Fibroblast of villous mesenchyme (primary cell): ENCODE results near the gene THRAP3. TPM values are rescaled to one million over a fixed set of nuclear protein-coding genes. Genes with fewer than 3 reads are reported as not detected.

Experiments used
- DNase-seq: peaks from one replicate; pipeline ENCODE4 v3.0.0-alpha.2; 2010; ENCODE audit warnings: low read depth
- H3K4me3 ChIP-seq: 2 replicates; pipeline ENCODE4 v1.5.1; 2011; ENCODE audit warnings: low read depth, mild to moderate bottlenecking, low read length
- total RNA-seq: library from RNA; depleted of rRNA; stranded (reverse); fragments of >200 nt; gene quantifications from 2 replicates; pipeline ENCODE4 v1.2.3, GENCODE V29; 2012
- TF ChIP-seq, protein P1 (sequence below): IDR thresholded peaks from 2 replicates; pipeline ENCODE4 v1.5.1; 2012; ENCODE audit warnings: low read depth, mild to moderate bottlenecking, low read length; ENCODE audit not compliant: insufficient read depth

The THRAP3 gene
- total RNA-seq, 1 donor: 130 TPM

DNA sequence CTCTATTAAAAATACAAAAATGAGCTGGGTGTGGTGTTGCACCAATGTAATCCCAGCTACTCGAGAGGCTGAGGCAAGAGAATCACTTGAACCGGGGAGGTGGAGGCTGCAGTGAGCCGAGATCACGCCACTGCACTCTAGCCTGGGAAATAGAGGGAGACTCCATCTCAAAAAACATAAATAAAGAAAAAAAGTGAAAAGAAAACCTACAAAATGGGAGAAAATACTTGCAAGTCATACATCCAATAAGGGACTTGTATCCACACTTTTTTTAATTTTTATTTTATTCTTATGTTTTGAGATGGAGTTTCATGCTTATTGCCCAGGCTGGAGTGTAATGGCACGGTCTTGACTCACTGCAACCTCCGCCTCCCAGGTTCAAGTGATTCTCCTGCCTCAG, 52.4 kb downstream of the THRAP3 start:
- TF ChIP-seq, protein P1, sequence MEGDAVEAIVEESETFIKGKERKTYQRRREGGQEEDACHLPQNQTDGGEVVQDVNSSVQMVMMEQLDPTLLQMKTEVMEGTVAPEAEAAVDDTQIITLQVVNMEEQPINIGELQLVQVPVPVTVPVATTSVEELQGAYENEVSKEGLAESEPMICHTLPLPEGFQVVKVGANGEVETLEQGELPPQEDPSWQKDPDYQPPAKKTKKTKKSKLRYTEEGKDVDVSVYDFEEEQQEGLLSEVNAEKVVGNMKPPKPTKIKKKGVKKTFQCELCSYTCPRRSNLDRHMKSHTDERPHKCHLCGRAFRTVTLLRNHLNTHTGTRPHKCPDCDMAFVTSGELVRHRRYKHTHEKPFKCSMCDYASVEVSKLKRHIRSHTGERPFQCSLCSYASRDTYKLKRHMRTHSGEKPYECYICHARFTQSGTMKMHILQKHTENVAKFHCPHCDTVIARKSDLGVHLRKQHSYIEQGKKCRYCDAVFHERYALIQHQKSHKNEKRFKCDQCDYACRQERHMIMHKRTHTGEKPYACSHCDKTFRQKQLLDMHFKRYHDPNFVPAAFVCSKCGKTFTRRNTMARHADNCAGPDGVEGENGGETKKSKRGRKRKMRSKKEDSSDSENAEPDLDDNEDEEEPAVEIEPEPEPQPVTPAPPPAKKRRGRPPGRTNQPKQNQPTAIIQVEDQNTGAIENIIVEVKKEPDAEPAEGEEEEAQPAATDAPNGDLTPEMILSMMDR: no peak
- DNase-seq: no peak
- no peak overlapping the region for H3K4me3 ChIP-seq

DNA sequence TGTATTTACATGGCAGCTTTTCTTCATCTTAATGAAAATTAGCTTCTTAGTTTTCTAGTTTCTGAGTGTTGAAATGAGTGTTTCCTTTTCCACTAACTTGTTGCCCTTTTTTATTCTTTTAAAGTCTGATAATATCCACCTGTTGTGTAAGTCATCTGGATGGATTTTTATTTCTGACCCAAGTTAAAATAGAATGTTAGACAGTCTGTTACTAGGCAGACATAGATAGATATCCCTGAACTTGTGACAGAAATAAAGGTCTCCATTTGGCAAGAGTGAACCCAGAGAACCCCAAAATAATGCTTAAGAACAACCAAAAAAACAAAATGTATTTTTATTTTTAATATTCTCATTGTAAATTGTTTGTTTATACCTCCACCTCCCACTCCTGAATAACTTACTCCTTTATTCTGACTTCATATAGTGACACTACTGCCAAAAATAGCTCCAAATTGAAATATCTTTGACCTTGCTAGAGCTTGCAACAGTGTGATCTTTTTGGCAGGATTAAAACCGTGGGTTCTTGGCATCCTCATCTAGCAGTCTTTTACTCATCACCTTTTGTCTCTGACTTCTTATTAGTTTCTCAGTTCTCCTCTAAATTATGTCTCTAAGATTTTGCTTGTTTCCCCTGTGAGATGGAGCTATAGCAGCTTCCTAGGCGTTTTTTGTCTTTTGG, 55.0 kb downstream of the THRAP3 start:
- TF ChIP-seq, protein P1: no peak
- H3K4me3 ChIP-seq: no peak overlapping the region
- peak; percentile 24 for DNase-seq

DNA sequence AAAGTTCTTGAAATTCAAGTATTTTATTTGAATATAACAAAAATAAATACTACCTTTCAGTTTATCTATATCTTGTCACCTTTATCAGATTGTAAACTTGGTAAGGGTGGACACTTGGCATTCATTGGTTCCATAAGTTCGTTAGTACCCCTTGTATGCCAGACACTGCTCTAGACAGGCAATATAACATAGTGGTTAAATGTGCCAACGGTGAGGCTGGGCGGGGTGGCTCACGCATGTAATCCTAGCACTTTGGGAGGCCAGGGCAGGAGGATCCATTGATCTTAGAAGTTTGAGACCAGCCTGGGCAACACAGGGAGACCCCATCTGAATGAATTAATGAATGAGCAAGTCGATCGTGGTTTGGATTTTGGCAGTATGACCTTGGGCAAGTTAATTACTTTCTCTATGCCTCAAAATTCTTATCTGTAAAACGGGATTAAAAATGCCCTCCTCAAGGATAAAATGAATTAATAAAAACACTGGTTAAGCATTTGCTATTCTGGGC, 55.6 kb downstream of the THRAP3 start:
- TF ChIP-seq, protein P1: no peak
- no peak overlapping the region for H3K4me3 ChIP-seq
- DNase-seq: no peak

DNA sequence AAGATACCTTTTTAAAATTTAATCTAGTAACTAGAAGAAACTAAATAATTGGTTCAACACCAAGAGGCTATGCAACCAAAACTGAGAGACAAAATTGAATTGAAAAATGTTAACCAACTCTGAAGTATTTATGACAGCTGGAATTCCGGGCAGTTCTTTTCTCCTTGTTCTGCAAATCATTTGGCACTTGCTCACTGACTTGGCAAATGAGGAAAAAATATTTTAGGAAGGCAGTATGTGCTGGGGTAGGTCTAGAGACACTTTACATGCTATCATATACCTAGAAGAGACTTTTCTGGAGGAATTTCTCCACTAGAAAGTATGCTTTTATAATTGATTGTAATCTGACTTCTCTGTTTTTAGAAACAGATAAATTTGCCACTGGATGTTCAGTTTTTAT, 59.8 kb downstream of the THRAP3 start:
- DNase-seq: no peak

DNA sequence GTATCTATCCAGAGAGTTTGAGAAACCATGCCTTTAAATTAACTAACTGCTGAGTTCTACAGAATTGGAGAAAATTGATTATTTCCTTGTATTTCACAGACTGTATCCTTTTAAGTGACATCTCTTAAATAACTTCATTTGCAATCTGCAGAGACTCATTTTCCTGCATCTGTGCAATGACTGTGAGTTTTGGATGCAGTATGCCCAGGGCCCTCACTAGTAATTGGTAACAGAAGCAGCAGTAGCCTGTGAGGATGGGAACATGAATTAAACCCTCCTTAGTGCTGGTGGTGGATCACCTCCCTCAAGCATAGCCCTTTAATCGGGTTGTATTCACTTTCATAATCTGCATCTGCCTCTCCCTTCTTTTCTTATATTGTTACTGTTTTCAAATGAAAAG, 60.3 kb downstream of the THRAP3 start:
- H3K4me3 ChIP-seq: no peak overlapping the region
- TF ChIP-seq, protein P1: no peak
- no peak for DNase-seq

More for the DNA sequence above, 59.8 kb downstream of the THRAP3 start:
- H3K4me3 ChIP-seq: no peak overlapping the region
- TF ChIP-seq, protein P1: no peak

DNA sequence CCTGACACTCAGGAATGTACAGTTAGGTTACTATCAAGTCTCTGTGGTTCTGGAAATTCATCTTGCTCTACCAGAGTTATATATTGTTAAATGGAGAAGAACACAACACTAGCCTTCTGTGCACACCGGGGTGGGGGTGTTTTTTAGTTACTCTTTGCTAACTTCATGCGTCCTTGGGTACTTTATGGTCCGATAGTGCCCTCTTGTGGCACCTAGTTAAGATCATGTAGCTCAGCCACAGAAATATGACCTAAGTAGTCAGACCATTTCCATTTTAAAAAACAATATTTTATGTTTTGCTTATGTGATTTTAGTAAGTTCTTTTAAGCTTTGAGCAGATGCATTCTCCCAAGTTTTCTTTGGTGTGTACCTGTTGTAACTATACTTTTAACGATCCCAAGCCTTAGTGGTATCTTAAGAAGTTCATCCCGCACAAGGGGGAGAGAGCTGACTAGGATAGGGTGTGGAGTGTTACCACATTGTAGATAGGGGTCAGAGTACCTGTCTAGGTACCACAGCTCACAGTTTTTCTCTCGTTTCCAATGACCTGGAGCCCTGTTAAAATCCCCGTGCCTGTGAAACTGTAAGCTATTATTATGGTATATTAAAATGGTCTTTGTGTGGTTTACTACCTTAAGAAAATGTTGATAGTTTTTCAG, 61.3 kb downstream of the THRAP3 start:
- TF ChIP-seq, protein P1: peak; percentile 72
- DNase-seq: peak; percentile 93
- H3K4me3 ChIP-seq: no peak overlapping the region
